Cortex of kidney (tissue), 1 donor: ENCODE measurements around the gene ACER3.
"Not testable (repeated sequence)": the region's sequence is repeated elsewhere in the genome, so short reads cannot be mapped to it uniquely, and the experiment has no call there.

Experiments
- DNase-seq: peaks from one replicate; lab custom pipeline; 2025; lab: John Stamatoyannopoulos, UW

Gene ACER3

GRCh38 chr11:76872959-76873827, 12.5 kb downstream of the ACER3 start:
- no peak for DNase-seq

GRCh38 chr11:76878014-76878413, 17.3 kb downstream of the ACER3 start:
- DNase-seq = no peak

GRCh38 chr11:76880314-76880713, 19.6 kb downstream of the ACER3 start:
- DNase-seq = no peak

- DNase-seq = no peak
These were observed 20.2 kb downstream of the ACER3 start for GRCh38 chr11:76880956-76881355.

GRCh38 chr11:76885390-76886097, 24.8 kb downstream of the ACER3 start:
- DNase-seq = no peak

- no peak for DNase-seq
These were observed 28.3 kb downstream of the ACER3 start for GRCh38 chr11:76888989-76889388.

GRCh38 chr11:76889411-76889975, 28.8 kb downstream of the ACER3 start:
- no peak for DNase-seq

GRCh38 chr11:76890329-76890728, 29.6 kb downstream of the ACER3 start:
- no peak for DNase-seq

GRCh38 chr11:76891285-76891684, 30.6 kb downstream of the ACER3 start:
- no peak for DNase-seq

GRCh38 chr11:76891793-76892192, 31.1 kb downstream of the ACER3 start:
- DNase-seq = no peak

- no peak for DNase-seq
These were observed 31.6 kb downstream of the ACER3 start for GRCh38 chr11:76892306-76892705.

GRCh38 chr11:76897233-76897632, 36.5 kb downstream of the ACER3 start:
- no peak for DNase-seq

- no peak for DNase-seq
These were observed 40.4 kb downstream of the ACER3 start for GRCh38 chr11:76901144-76901543.

- not testable (repeated sequence) for DNase-seq
These were observed 40.9 kb downstream of the ACER3 start for GRCh38 chr11:76901622-76902021.

GRCh38 chr11:76902121-76903014, 41.6 kb downstream of the ACER3 start:
- no peak for DNase-seq

- no peak for DNase-seq
These were observed 42.6 kb downstream of the ACER3 start for GRCh38 chr11:76903325-76903724.

GRCh38 chr11:76910620-76911414, 50.1 kb downstream of the ACER3 start:
- DNase-seq = no peak

- no peak for DNase-seq
These were observed 50.7 kb downstream of the ACER3 start for GRCh38 chr11:76911415-76911808.

GRCh38 chr11:76916712-76917111, 56.0 kb downstream of the ACER3 start:
- no peak for DNase-seq

- no peak for DNase-seq
These were observed 58.2 kb downstream of the ACER3 start for GRCh38 chr11:76918941-76919386.

- no peak for DNase-seq
These were observed 58.7 kb downstream of the ACER3 start for GRCh38 chr11:76919467-76919866.
